Naive thymus-derived CD8-positive, alpha-beta T cell (primary cell): Measurements from ENCODE around the gene TMEM218. TPM values are rescaled to one million over a fixed set of nuclear protein-coding genes. Genes with fewer than 3 reads are reported as not detected.
A peak's percentile ranks its signal among the peaks of the same experiment; 100 is the strongest.

Experiments
- ATAC-seq, 2 donors: fragments of 150-1000 bp; cut with Tn5 transposase in 1 of 2; sonication (Bioruptor Pico), chemical (Tn5 transposase) in 1 of 2; 1 replicate in 1 of 2; 2 replicates in 1 of 2; pipeline ENCODE4 v1.10.0; 2021; ENCODE audit warnings: mild to moderate bottlenecking in 2 of 2, moderate library complexity in 2 of 2
- POLR2A ChIA-PET: fragments of 350-600 bp; sonication (Branson Sonifier 250); formaldehyde crosslinking; loops from one replicate; lab custom pipeline; 2021; ENCODE audit warnings: antibody characterized with exemption; lab: Charles Lee
- DNase-seq, 10 donors: peaks; one replicate each; pipeline versions ENCODE4 v3.0.0 to v3.0.0-alpha.2; 2020 to 2022
- H3K27ac Mint-ChIP-seq, 10 donors: one replicate each; pipeline ENCODE4 v1.8.0; 2020 to 2022; ENCODE audit warnings: mild to moderate bottlenecking in 10 of 10, mixed read lengths in 10 of 10, moderate library complexity in 4 of 10, inconsistent platforms in 1 of 10
- H3K27me3 Mint-ChIP-seq, 5 donors: one replicate each; pipeline ENCODE4 v1.8.0; 2021 to 2022; ENCODE audit warnings: mixed read lengths in 5 of 5
- H3K36me3 Mint-ChIP-seq, 3 donors: one replicate each; pipeline ENCODE4 v1.8.0; 2020 to 2022; ENCODE audit warnings: mixed read lengths in 3 of 3, mild to moderate bottlenecking in 2 of 3, inconsistent platforms in 1 of 3
- H3K4me1 Mint-ChIP-seq, 4 donors: one replicate each; pipeline ENCODE4 v1.8.0; 2021 to 2022; ENCODE audit warnings: mixed read lengths in 4 of 4
- H3K4me3 Mint-ChIP-seq, 10 donors: one replicate each; pipeline ENCODE4 v1.8.0; 2020 to 2022; ENCODE audit warnings: mild to moderate bottlenecking in 10 of 10, mixed read lengths in 10 of 10, moderate library complexity in 6 of 10, inconsistent platforms in 1 of 10
- H3K9me3 Mint-ChIP-seq, 9 donors: one replicate each; pipeline ENCODE4 v1.8.0; 2020 to 2022; ENCODE audit warnings: mixed read lengths in 9 of 9, mild to moderate bottlenecking in 3 of 9, inconsistent platforms in 1 of 9, moderate library complexity in 1 of 9
- polyA plus RNA-seq, 3 donors: library from polyadenylated mRNA; unstranded; fragments of 300-500 nt; fragmentation: Illumina TruSeq; gene quantifications; one replicate each; pipeline ENCODE4 v1.2.3, GENCODE V29; 2021
- total RNA-seq, 8 experiments: library from RNA in 2 of 8; stranded (reverse) in 2 of 8; gene quantifications; one replicate each; pipeline ENCODE4 v1.2.3 and lab custom pipeline; 2021 to 2026

TMEM218 gene
- total and polyA plus RNA-seq, 5 experiments from 2014 or later = 12.2 to 40.1 (median 30.0) TPM

GRCh38 chr11:125078516-125079140 lies 32.8 kb downstream of the TMEM218 start:
- peak overlapping the region in 1 of 10 donors; percentile 23 for H3K27ac Mint-ChIP-seq
- peaks cover 0 to 4% (median under 1%) of the 10 kb centered on the region in 4 donors for H3K4me1 Mint-ChIP-seq
- no peak overlapping the region for H3K4me3 Mint-ChIP-seq
- H3K36me3 Mint-ChIP-seq = no peaks in the 10 kb centered on the region
- no peak for ATAC-seq
- POLR2A ChIA-PET = no interaction called here
- peaks cover 0 to 14% (median 7%) of the 10 kb centered on the region in 5 donors for H3K27me3 Mint-ChIP-seq
- DNase-seq = no peak
- H3K9me3 Mint-ChIP-seq = peaks cover 0 to 1% (median 0%) of the 10 kb centered on the region in 9 donors

- ATAC-seq = no peak
- peaks cover 0 to 15% (median 7%) of the 10 kb centered on the region in 5 donors for H3K27me3 Mint-ChIP-seq
- no peaks in the 10 kb centered on the region for H3K36me3 Mint-ChIP-seq
- H3K4me3 Mint-ChIP-seq = no peak overlapping the region
- H3K9me3 Mint-ChIP-seq = peaks cover 0 to 1% (median 0%) of the 10 kb centered on the region in 9 donors
- peaks cover 0 to 4% (median under 1%) of the 10 kb centered on the region in 4 donors for H3K4me1 Mint-ChIP-seq
- no peak for DNase-seq
- H3K27ac Mint-ChIP-seq = peak overlapping the region in 1 of 10 donors; percentile 23
- POLR2A ChIA-PET = no interaction called here
These were observed 33.4 kb downstream of the TMEM218 start for GRCh38 chr11:125078016-125078415.

- ATAC-seq = no peak
- Mint-ChIP-seq H3K27ac (peak overlapping the region in 1 of 10 donors; percentile 26), H3K36me3 (no peaks in the 10 kb centered on the region), H3K9me3 (peaks cover 0 to 1% (median 0%) of the 10 kb centered on the region in 9 donors), H3K4me3 (no peak overlapping the region), H3K27me3 (peaks cover 0 to 17% (median 8%) of the 10 kb centered on the region in 5 donors), H3K4me1 (peaks cover 0 to 16% (median 2%) of the 10 kb centered on the region in 4 donors)
- no peak for DNase-seq
- POLR2A ChIA-PET = interaction anchor here (0.6 kb wide), 1 partner anchor 11 kb away, joined by 3 read pairs; no protein-coding TSS in a partner anchor
These were observed 35.0 kb downstream of the TMEM218 start for GRCh38 chr11:125076378-125076945.

GRCh38 chr11:125075900-125076317 lies 35.5 kb downstream of the TMEM218 start:
- ATAC-seq = no peak

GRCh38 chr11:125075242-125075625 lies 36.2 kb downstream of the TMEM218 start:
- H3K27ac Mint-ChIP-seq = no peak overlapping the region

More at GRCh38 chr11:125075900-125076317, 35.5 kb downstream of the TMEM218 start:
- peaks cover 0 to 1% (median 0%) of the 10 kb centered on the region in 9 donors for H3K9me3 Mint-ChIP-seq
- H3K4me3 Mint-ChIP-seq = no peak overlapping the region
- DNase-seq = no peak
- peaks cover 2 to 22% (median 4%) of the 10 kb centered on the region in 4 donors for H3K4me1 Mint-ChIP-seq
- H3K27me3 Mint-ChIP-seq = peaks cover 0 to 17% (median 13%) of the 10 kb centered on the region in 5 donors
- POLR2A ChIA-PET = no interaction called here
- H3K36me3 Mint-ChIP-seq = no peaks in the 10 kb centered on the region
- no peak overlapping the region for H3K27ac Mint-ChIP-seq

GRCh38 chr11:125074511-125075241 lies 36.8 kb downstream of the TMEM218 start:
- Mint-ChIP-seq H3K36me3 (no peaks in the 10 kb centered on the region), H3K4me1 (peaks cover 4 to 34% (median 9%) of the 10 kb centered on the region in 4 donors), H3K9me3 (peaks cover 0 to 1% (median 0%) of the 10 kb centered on the region in 9 donors), H3K4me3 (no peak overlapping the region), H3K27ac (no peak overlapping the region), H3K27me3 (peaks cover 0 to 25% (median 21%) of the 10 kb centered on the region in 5 donors)
- POLR2A ChIA-PET = no interaction called here
- no peak for ATAC-seq
- no peak for DNase-seq

More at GRCh38 chr11:125075242-125075625, 36.2 kb downstream of the TMEM218 start:
- Mint-ChIP-seq H3K36me3 (no peaks in the 10 kb centered on the region), H3K27me3 (peaks cover 0 to 19% (median 15%) of the 10 kb centered on the region in 5 donors), H3K4me1 (peaks cover 2 to 29% (median 8%) of the 10 kb centered on the region in 4 donors), H3K9me3 (peaks cover 0 to 1% (median 0%) of the 10 kb centered on the region in 9 donors), H3K4me3 (no peak overlapping the region)
- ATAC-seq = no peak
- DNase-seq = no peak
- POLR2A ChIA-PET = no interaction called here

GRCh38 chr11:125073616-125074483 lies 37.6 kb downstream of the TMEM218 start:
- Mint-ChIP-seq H3K36me3 (no peaks in the 10 kb centered on the region), H3K4me1 (peaks cover 5 to 40% (median 9%) of the 10 kb centered on the region in 4 donors), H3K9me3 (peaks cover 0 to 1% (median 0%) of the 10 kb centered on the region in 9 donors), H3K27me3 (peaks cover 4 to 33% (median 29%) of the 10 kb centered on the region in 5 donors), H3K4me3 (no peak overlapping the region), H3K27ac (peak overlapping the region in 1 of 10 donors; percentile 2)
- ATAC-seq (no peak), DNase-seq (no peak)
- POLR2A ChIA-PET = no interaction called here

- DNase-seq = no peak
- no peak overlapping the region for H3K4me3 Mint-ChIP-seq
- peaks cover 8 to 41% (median 28%) of the 10 kb centered on the region in 5 donors for H3K27me3 Mint-ChIP-seq
- no peaks in the 10 kb centered on the region for H3K36me3 Mint-ChIP-seq
- no peaks in the 10 kb centered on the region for H3K9me3 Mint-ChIP-seq
- POLR2A ChIA-PET = no interaction called here
- ATAC-seq = no peak
- peaks cover 5 to 40% (median 9%) of the 10 kb centered on the region in 4 donors for H3K4me1 Mint-ChIP-seq
- H3K27ac Mint-ChIP-seq = peak overlapping the region in 1 of 10 donors; percentile 46
These were observed 38.4 kb downstream of the TMEM218 start for GRCh38 chr11:125072961-125073590.

GRCh38 chr11:125072218-125072960 lies 39.0 kb downstream of the TMEM218 start:
- POLR2A ChIA-PET = no interaction called here
- H3K9me3 Mint-ChIP-seq = no peaks in the 10 kb centered on the region
- DNase-seq (peak in 1 of 10 donors; percentile 11), ATAC-seq (peak in 1 of 2 donors; percentile 39)
- no peaks in the 10 kb centered on the region for H3K36me3 Mint-ChIP-seq
- peak overlapping the region in 1 of 10 donors; percentile 46 for H3K27ac Mint-ChIP-seq
- peaks cover 13 to 48% (median 28%) of the 10 kb centered on the region in 5 donors for H3K27me3 Mint-ChIP-seq
- no peak overlapping the region for H3K4me3 Mint-ChIP-seq
- peaks cover 3 to 40% (median 9%) of the 10 kb centered on the region in 4 donors for H3K4me1 Mint-ChIP-seq

GRCh38 chr11:125071846-125072217 lies 39.6 kb downstream of the TMEM218 start:
- no peaks in the 10 kb centered on the region for H3K9me3 Mint-ChIP-seq
- POLR2A ChIA-PET = no interaction called here

GRCh38 chr11:125071435-125071834 lies 40.0 kb downstream of the TMEM218 start:
- H3K27ac Mint-ChIP-seq = peak overlapping the region in 1 of 10 donors; percentile 32
- no peaks in the 10 kb centered on the region for H3K9me3 Mint-ChIP-seq
- no peak for ATAC-seq
- H3K4me1 Mint-ChIP-seq = peaks cover 3 to 40% (median 9%) of the 10 kb centered on the region in 4 donors
- no peaks in the 10 kb centered on the region for H3K36me3 Mint-ChIP-seq
- peaks cover 12 to 52% (median 25%) of the 10 kb centered on the region in 5 donors for H3K27me3 Mint-ChIP-seq
- DNase-seq = no peak
- POLR2A ChIA-PET = no interaction called here
- no peak overlapping the region for H3K4me3 Mint-ChIP-seq

More at GRCh38 chr11:125071846-125072217, 39.6 kb downstream of the TMEM218 start:
- no peak for DNase-seq
- Mint-ChIP-seq H3K27me3 (peaks cover 12 to 49% (median 25%) of the 10 kb centered on the region in 5 donors), H3K4me1 (peaks cover 3 to 40% (median 9%) of the 10 kb centered on the region in 4 donors), H3K36me3 (no peaks in the 10 kb centered on the region), H3K27ac (peak overlapping the region in 1 of 10 donors; percentile 46), H3K4me3 (no peak overlapping the region)
- ATAC-seq = no peak
